ENCODE data around the gene GPR37L1.

Gene GPR37L1

GRCh38 chr1:202122639-202123335 is at the start of gene GPR37L1:
Gene GPR37L1, plus strand, starts transcription at chr1:202122917. Its CDS starts 47 bp downstream, at chr1:202122964.
- peak; percentile 43 for DNase-seq (ENCODE audit: low spot score)

GRCh38 chr1:202073206-202073605 is 49.5 kb upstream of the GPR37L1 start:
- no peak for DNase-seq (ENCODE audit: low spot score)

GRCh38 chr1:202074985-202075384 is 47.7 kb upstream of the GPR37L1 start:
- DNase-seq (ENCODE audit: low spot score), result no peak

- no peak for DNase-seq (ENCODE audit: low spot score)
Measured at GRCh38 chr1:202075389-202075788, 47.3 kb upstream of the GPR37L1 start.

- DNase-seq (ENCODE audit: low spot score), result no peak
Measured at GRCh38 chr1:202076050-202076511, 46.6 kb upstream of the GPR37L1 start.

- DNase-seq (ENCODE audit: low spot score), result no peak
Measured at GRCh38 chr1:202078241-202078640, 44.5 kb upstream of the GPR37L1 start.

- DNase-seq (ENCODE audit: low spot score), result no peak
Measured at GRCh38 chr1:202081992-202082391, 40.7 kb upstream of the GPR37L1 start.

GRCh38 chr1:202084791-202085681 is 37.7 kb upstream of the GPR37L1 start:
- no peak for DNase-seq (ENCODE audit: low spot score)

- no peak for DNase-seq (ENCODE audit: low spot score)
Measured at GRCh38 chr1:202085682-202086373, 36.9 kb upstream of the GPR37L1 start.

- DNase-seq (ENCODE audit: low spot score), result no peak
Measured at GRCh38 chr1:202086579-202087350, 36.0 kb upstream of the GPR37L1 start.

GRCh38 chr1:202088206-202088605 is 34.5 kb upstream of the GPR37L1 start:
- DNase-seq (ENCODE audit: low spot score), result no peak

GRCh38 chr1:202090994-202091393 is 31.7 kb upstream of the GPR37L1 start:
- no peak for DNase-seq (ENCODE audit: low spot score)

GRCh38 chr1:202093858-202094257 is 28.9 kb upstream of the GPR37L1 start:
- DNase-seq (ENCODE audit: low spot score), result no peak

- no peak for DNase-seq (ENCODE audit: low spot score)
Measured at GRCh38 chr1:202101184-202101583, 21.5 kb upstream of the GPR37L1 start.

GRCh38 chr1:202104073-202104472 is 18.6 kb upstream of the GPR37L1 start:
- no peak for DNase-seq (ENCODE audit: low spot score)

- no peak for DNase-seq (ENCODE audit: low spot score)
Measured at GRCh38 chr1:202105571-202106339, 17.0 kb upstream of the GPR37L1 start.

GRCh38 chr1:202106340-202107254 is 16.1 kb upstream of the GPR37L1 start:
- no peak for DNase-seq (ENCODE audit: low spot score)

GRCh38 chr1:202107321-202107761 is 15.4 kb upstream of the GPR37L1 start:
- DNase-seq (ENCODE audit: low spot score), result no peak

GRCh38 chr1:202107801-202108731 is 14.7 kb upstream of the GPR37L1 start:
- no peak for DNase-seq (ENCODE audit: low spot score)
